GM19351 (cell line): ENCODE results near the gene MRPL57.
"Not testable (repeated sequence)": the region's sequence is repeated elsewhere in the genome, so short reads cannot be mapped to it uniquely, and the experiment has no call there.

ENCODE experiments used
- ATAC-seq: cut with Tn5 transposase; IDR thresholded peaks from one replicate; pipeline ENCODE4 v1.9.1; 2021; ENCODE audit warnings: mild to moderate bottlenecking, moderate library complexity; ENCODE audit not compliant: unreplicated experiment

The MRPL57 gene

GRCh38 chr13:21176215-21176981 lies at the start of gene MRPL57, which contains the start of gene SKA3:
MRPL57 (plus strand) TSS chr13:21176658; CDS start chr13:21176917, 259 bp downstream.
SKA3 (minus strand) TSS chr13:21176552; CDS start chr13:21176477, 75 bp downstream.
- peak; percentile 91 for ATAC-seq

- ATAC-seq = no peak
Observed at GRCh38 chr13:21130116-21130515, 46.3 kb upstream of the MRPL57 start.

- no peak for ATAC-seq
Observed at GRCh38 chr13:21133077-21133476, 43.4 kb upstream of the MRPL57 start.

- ATAC-seq = no peak
Observed at GRCh38 chr13:21134475-21134874, 42.0 kb upstream of the MRPL57 start.

- ATAC-seq = not testable (repeated sequence)
Observed at GRCh38 chr13:21135833-21136232, 40.6 kb upstream of the MRPL57 start.

- ATAC-seq = no peak
Observed at GRCh38 chr13:21137696-21138095, 38.8 kb upstream of the MRPL57 start.

- ATAC-seq = no peak
Observed at GRCh38 chr13:21138561-21138960, 37.9 kb upstream of the MRPL57 start.

GRCh38 chr13:21139374-21139773 lies 37.1 kb upstream of the MRPL57 start:
- ATAC-seq = no peak

- ATAC-seq = no peak
Observed at GRCh38 chr13:21142766-21143165, 33.7 kb upstream of the MRPL57 start.

GRCh38 chr13:21147827-21148226 lies 28.6 kb upstream of the MRPL57 start:
- ATAC-seq = no peak

- no peak for ATAC-seq
Observed at GRCh38 chr13:21148557-21149258, 27.8 kb upstream of the MRPL57 start.

GRCh38 chr13:21149568-21149967 lies 26.9 kb upstream of the MRPL57 start:
- ATAC-seq = peak; percentile 82

- peak; percentile 6 for ATAC-seq
Observed at GRCh38 chr13:21150013-21150412, 26.4 kb upstream of the MRPL57 start.

GRCh38 chr13:21152251-21152899 lies 24.1 kb upstream of the MRPL57 start:
- ATAC-seq = no peak

- ATAC-seq = no peak
Observed at GRCh38 chr13:21164631-21165030, 11.8 kb upstream of the MRPL57 start.

- ATAC-seq = not testable (repeated sequence)
Observed at GRCh38 chr13:21165606-21166005, 10.9 kb upstream of the MRPL57 start.

- ATAC-seq = no peak
Observed at GRCh38 chr13:21171420-21171819, 5.0 kb upstream of the MRPL57 start.

GRCh38 chr13:21173767-21174166 lies 2.7 kb upstream of the MRPL57 start:
- ATAC-seq = not testable (repeated sequence)

GRCh38 chr13:21175656-21176214 lies 723 bp upstream of the MRPL57 start:
- no peak for ATAC-seq

- ATAC-seq = peak; percentile 29
Observed at GRCh38 chr13:21176982-21177284, 475 bp downstream of the MRPL57 start.

- no peak for ATAC-seq
Observed at GRCh38 chr13:21181671-21182070, 5.2 kb downstream of the MRPL57 start.
